Measurements from ENCODE around the gene FUCA1. TPM values are rescaled to one million over a fixed set of nuclear protein-coding genes. Genes with fewer than 3 reads are reported as not detected.

The FUCA1 gene
- 4.8 TPM for polyA plus RNA-seq (2013, experiment 1 of 2)
- 4.6 TPM for polyA plus RNA-seq (2013, experiment 2 of 2)

DNA sequence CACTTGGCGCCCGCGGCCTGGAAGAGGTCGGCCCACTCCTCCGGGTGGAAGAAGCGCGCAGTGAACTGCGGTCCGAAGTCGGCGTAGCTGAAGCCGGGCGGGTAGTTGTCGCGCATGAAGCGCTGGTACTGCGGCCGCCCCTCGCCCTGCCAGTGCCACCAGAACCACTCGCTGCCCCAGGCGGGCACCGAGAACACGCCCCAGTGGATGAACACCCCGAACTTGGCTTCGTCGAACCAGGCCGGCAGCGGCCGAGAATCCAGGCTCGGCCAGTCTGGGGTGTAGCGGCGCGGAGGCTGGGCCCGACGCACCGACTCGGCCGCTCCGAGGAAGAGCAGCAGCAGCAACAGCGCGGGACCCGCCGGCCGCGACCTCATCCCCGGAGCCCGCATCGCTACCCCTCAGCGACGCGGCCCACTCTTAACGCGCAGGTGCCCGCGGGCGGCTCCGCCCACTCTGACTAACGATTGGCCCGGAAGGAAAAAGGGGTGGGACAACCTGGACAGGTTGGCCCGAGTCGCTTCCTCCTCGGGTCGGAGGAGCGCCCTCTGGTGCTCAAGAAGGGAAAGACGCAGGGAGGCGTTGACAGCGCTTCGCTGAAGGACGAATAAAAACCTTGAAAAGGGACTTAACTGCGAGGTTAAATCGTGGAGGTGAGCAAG is at the start of gene FUCA1:
Gene FUCA1 (minus strand): TSS at position 396 of the 662 bp plus-strand sequence. CDS start 4 bp downstream, at position 392.
- Histone ChIP-seq H3K27me3 (ENCODE audit: insufficient read depth, low read length) (peaks cover 34% of the 10 kb centered on the region), H3K4me3 (ENCODE audit: low read length) (peak within 1 kb of the TSS; percentile 64), H3K9ac (ENCODE audit: low read depth, low read length) (peak within 1 kb of the TSS; percentile 34), H3K4me1 (ENCODE audit: insufficient read depth, low read length) (no peaks in the 10 kb centered on the region), H3K36me3 (ENCODE audit: insufficient read depth, low read length) (no peaks in the 10 kb centered on the region), H3K9me3 (ENCODE audit: insufficient read depth, low read depth, low read length) (no peaks in the 10 kb centered on the region), H3K27ac (ENCODE audit: low read depth, low read length) (no peak within 1 kb of the TSS)
- under 1% methylated on average over 71 of the region's 71 CpGs for WGBS

DNA sequence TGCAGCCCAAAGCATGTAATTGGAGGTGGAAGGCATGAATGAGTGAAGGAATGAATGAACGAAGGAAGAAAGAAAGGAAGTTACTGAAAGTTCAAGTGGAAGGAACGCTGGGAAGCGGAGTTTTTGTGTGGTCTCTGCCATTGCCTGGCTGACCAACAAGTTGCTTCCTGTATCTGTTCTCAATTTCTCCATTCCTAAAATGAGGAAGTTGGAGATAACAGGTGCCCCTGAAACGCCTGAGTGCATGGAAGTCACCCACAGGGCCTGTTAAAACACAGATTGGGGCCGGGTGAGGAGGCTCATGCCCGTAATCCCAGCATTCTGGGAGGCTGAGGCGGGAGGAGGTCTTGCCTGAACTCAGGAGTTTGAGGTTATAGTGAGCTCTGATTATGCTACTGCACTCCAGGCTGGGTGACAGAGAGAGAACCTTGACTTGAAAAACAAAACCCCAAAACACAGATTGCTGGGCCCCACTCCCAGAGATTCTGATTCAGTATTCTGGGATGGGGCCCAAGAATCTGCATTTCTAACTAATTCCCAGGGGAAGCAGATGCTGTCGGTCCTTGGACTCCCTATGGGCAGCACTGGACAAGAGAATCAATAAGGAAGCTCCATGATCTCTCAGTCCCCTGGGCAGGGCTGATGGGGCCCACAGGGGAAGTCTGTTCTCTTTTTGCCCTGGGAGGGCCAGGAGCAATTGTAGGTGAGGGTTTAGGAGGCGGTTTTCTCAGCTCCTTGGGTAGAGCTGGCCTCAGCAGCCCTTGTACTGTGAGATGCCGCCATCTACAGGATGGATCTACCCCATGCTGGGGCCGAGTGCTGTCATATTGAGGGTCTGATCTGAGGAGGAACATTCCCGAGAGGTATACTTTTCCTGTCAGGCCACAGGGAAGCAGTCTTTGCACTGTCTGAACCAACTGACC is 48.4 kb upstream of the FUCA1 start:
- WGBS, result 64% methylated on average over 12 of the region's 12 CpGs
- H3K27ac ChIP-seq (ENCODE audit: low read depth, low read length), result no peak overlapping the region
- no peak overlapping the region for H3K9ac ChIP-seq (ENCODE audit: low read depth, low read length)
- H3K4me3 ChIP-seq (ENCODE audit: low read length), result no peak overlapping the region
- H3K27me3 ChIP-seq (ENCODE audit: insufficient read depth, low read length), result no peaks in the 10 kb centered on the region
- no peaks in the 10 kb centered on the region for H3K36me3 ChIP-seq (ENCODE audit: insufficient read depth, low read length)
- no peaks in the 10 kb centered on the region for H3K4me1 ChIP-seq (ENCODE audit: insufficient read depth, low read length)
- H3K9me3 ChIP-seq (ENCODE audit: insufficient read depth, low read depth, low read length), result no peaks in the 10 kb centered on the region

DNA sequence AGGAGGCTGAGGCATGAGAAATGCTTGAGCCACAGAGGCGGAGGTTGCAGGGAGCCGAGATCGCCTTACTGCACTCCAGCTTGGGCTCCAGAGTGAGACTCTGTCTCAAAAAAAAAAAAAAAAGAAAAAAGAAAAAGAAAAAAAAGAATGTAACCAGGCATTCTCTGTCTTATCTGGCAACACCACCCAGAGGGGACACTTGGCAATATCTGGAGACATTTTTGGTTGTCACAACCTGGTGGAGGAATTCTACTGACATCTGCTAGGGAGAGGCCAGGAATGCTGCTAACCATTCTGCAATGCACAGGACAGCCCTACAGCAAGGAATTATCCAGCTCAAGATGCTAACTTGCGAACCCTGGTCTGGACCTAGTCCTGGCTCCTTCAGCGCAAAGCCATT is 47.4 kb upstream of the FUCA1 start:
- Histone ChIP-seq H3K9me3 (ENCODE audit: insufficient read depth, low read depth, low read length) (no peaks in the 10 kb centered on the region), H3K36me3 (ENCODE audit: insufficient read depth, low read length) (no peaks in the 10 kb centered on the region), H3K9ac (ENCODE audit: low read depth, low read length) (no peak overlapping the region), H3K4me3 (ENCODE audit: low read length) (no peak overlapping the region), H3K4me1 (ENCODE audit: insufficient read depth, low read length) (no peaks in the 10 kb centered on the region), H3K27ac (ENCODE audit: low read depth, low read length) (no peak overlapping the region), H3K27me3 (ENCODE audit: insufficient read depth, low read length) (no peaks in the 10 kb centered on the region; the same call in 1 of the 2 replicates)
- whole genome bisulfite sequencing, result 95% methylated on average over 5 of the region's 5 CpGs

DNA sequence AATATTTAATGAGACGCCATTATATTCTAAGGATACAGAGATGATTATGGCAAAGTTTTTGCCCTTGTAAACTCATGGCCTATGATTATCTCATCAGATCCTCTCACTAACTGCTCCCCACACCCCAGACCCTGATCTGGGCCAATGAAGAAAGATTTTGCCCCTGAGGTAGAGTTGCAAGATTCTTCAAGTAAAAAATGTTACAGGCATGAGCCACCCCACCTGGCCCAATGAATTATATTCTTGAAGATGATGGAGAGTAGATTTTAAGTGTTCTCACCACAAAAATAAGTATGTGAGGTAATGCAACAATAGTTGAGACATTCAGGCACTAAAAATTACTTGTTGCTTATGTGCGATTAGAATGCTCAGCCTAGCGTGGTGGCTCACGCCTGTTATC is 46.8 kb upstream of the FUCA1 start:
- H3K9me3 ChIP-seq (ENCODE audit: insufficient read depth, low read depth, low read length), result no peaks in the 10 kb centered on the region
- no peak overlapping the region for H3K27ac ChIP-seq (ENCODE audit: low read depth, low read length)
- H3K27me3 ChIP-seq (ENCODE audit: insufficient read depth, low read length), result no peaks in the 10 kb centered on the region; the same call in 1 of the 2 replicates
- H3K4me3 ChIP-seq (ENCODE audit: low read length), result no peak overlapping the region
- 95% methylated on average over 3 of the region's 4 CpGs for WGBS
- H3K36me3 ChIP-seq (ENCODE audit: insufficient read depth, low read length), result no peaks in the 10 kb centered on the region
- no peaks in the 10 kb centered on the region for H3K4me1 ChIP-seq (ENCODE audit: insufficient read depth, low read length)
- H3K9ac ChIP-seq (ENCODE audit: low read depth, low read length), result no peak overlapping the region

DNA sequence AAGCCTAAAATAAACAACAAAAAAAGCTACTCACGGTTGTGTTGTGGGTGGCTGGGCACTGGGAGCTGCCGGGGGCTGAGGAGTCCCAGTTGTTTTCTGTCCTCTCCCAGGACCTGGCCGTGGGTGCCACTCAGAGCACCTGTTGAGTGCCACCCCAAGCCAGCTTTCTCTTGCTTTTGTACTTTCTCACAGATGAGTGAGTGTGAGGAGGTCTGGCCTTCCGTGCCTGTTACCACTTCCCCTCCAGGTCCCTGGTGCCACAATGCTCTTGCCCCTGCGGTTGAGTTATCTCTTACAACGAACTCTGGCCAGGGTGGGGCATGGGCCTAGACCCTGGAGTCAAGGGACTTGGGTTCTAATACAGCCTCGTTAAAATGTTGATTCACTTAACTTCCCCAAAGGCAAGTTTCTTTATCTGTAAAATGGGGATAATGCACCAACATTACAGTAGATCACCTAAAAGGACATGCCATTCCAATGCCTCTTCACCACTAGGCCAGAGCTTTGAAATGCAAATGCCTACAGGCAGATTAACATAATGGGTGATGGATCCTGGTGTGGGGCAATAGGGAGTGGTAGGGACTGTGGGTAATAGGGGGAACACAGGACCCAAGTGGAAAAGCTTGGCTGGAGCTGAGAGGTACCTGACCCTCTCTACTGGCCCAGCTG is 45.3 kb upstream of the FUCA1 start, which contains the start of gene CNR2:
Gene CNR2 (minus strand): TSS at position 151 of the 669 bp plus-strand sequence. CDS start 37,745 bp downstream, outside the sequence.
- H3K4me1 ChIP-seq (ENCODE audit: insufficient read depth, low read length), result no peaks in the 10 kb centered on the region

DNA sequence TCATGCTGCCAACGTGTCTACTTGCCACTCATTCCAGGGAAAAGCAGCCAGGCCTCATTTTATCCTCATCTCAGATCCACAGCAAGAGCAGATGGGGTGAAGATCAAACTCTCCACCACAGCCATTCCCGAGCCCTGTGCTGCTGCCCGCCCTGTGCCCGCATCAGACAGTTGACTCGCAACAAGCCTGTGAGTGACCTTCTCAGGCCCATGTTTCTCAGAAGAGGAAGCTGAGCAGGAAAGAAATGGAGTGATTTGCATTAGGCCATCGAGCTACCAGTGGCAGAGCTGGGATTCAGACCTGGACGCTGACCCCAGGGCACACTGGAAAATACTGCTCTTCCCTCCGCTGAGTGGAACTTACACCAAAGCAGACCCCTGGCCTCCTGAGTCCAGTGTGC is 43.8 kb upstream of the FUCA1 start:
- Histone ChIP-seq H3K27me3 (ENCODE audit: insufficient read depth, low read length) (no peaks in the 10 kb centered on the region; the same call in 1 of the 2 replicates), H3K9ac (ENCODE audit: low read depth, low read length) (no peak overlapping the region), H3K4me3 (ENCODE audit: low read length) (no peak overlapping the region), H3K9me3 (ENCODE audit: insufficient read depth, low read depth, low read length) (no peaks in the 10 kb centered on the region), H3K36me3 (ENCODE audit: insufficient read depth, low read length) (no peaks in the 10 kb centered on the region), H3K27ac (ENCODE audit: low read depth, low read length) (no peak overlapping the region), H3K4me1 (ENCODE audit: insufficient read depth, low read length) (no peaks in the 10 kb centered on the region)
- 90% methylated on average over 8 of the region's 8 CpGs for WGBS

More for the DNA sequence above, 45.3 kb upstream of the FUCA1 start, which contains the start of gene CNR2:
- no peak within 1 kb of the TSS for H3K27ac ChIP-seq (ENCODE audit: low read depth, low read length)
- 84% methylated on average over 6 of the region's 7 CpGs for WGBS
- H3K9me3 ChIP-seq (ENCODE audit: insufficient read depth, low read depth, low read length), result no peaks in the 10 kb centered on the region
- H3K4me3 ChIP-seq (ENCODE audit: low read length), result no peak within 1 kb of the TSS
- H3K9ac ChIP-seq (ENCODE audit: low read depth, low read length), result no peak within 1 kb of the TSS
- no peaks in the 10 kb centered on the region; the same call in 1 of the 2 replicates for H3K27me3 ChIP-seq (ENCODE audit: insufficient read depth, low read length)
- H3K36me3 ChIP-seq (ENCODE audit: insufficient read depth, low read length), result no peaks in the 10 kb centered on the region

DNA sequence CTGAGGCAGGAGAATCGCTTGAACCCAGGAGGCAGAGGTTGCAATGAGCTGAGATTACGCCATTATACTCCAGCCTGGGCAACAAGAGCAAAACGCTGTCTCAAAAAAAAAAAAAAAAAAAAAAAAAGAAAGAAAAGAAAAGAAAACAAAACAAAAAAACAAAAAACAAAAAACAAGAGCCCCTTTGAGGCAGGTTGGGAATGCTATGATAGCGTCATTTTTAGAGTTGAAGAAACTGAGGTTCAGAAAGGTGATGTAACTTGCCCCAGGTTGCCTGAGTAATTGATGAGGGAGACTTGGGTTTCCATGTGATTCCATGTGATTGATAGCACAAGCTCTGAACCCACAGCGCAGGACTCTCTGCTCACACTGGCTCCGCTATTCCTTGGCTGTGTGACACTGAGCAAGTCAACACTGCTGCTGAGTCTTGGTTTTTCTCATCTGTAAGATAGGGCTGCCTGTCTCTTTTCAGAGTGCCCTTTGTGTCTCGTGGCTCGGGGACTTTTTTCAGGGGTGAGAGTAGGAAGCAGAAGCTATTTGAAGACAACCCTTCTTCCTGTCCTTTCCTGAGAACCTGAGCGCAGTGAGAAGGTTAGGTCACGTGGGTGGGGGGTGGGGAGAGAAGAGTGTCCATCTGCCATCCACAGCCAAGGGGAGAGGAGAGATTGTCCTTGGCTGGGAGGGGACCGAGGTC is 42.6 kb upstream of the FUCA1 start:
- Histone ChIP-seq H3K9ac (ENCODE audit: low read depth, low read length) (no peak overlapping the region), H3K27me3 (ENCODE audit: insufficient read depth, low read length) (no peaks in the 10 kb centered on the region; the same call in none of the 2 replicates), H3K4me1 (ENCODE audit: insufficient read depth, low read length) (no peaks in the 10 kb centered on the region), H3K36me3 (ENCODE audit: insufficient read depth, low read length) (no peaks in the 10 kb centered on the region), H3K27ac (ENCODE audit: low read depth, low read length) (no peak overlapping the region), H3K9me3 (ENCODE audit: insufficient read depth, low read depth, low read length) (no peaks in the 10 kb centered on the region), H3K4me3 (ENCODE audit: low read length) (no peak overlapping the region)
- 92% methylated on average over 9 of the region's 11 CpGs for WGBS

DNA sequence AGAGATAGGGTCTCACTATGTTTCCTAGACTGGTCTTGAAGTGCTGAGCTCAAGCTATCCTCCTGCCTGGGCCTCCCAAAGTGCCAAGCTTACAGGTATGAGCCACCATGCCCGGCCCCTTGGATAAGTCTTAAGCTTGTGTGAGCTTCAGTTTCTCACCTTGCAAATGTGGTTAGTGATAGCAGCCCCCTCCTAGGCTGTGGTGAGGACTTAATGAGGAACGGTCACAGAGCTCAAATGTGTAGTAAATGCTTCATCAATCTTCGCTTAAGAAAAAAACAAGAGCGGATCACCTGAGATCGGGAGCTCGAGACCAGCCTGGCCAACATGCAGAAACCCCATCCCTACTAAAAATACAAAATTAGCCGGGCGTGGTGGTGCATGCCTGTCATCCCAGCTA is 42.1 kb upstream of the FUCA1 start:
- no peak overlapping the region for H3K4me3 ChIP-seq (ENCODE audit: low read length)
- H3K36me3 ChIP-seq (ENCODE audit: insufficient read depth, low read length), result no peaks in the 10 kb centered on the region
- no peak overlapping the region for H3K27ac ChIP-seq (ENCODE audit: low read depth, low read length)
- no peaks in the 10 kb centered on the region for H3K9me3 ChIP-seq (ENCODE audit: insufficient read depth, low read depth, low read length)
- no peaks in the 10 kb centered on the region for H3K4me1 ChIP-seq (ENCODE audit: insufficient read depth, low read length)
- H3K9ac ChIP-seq (ENCODE audit: low read depth, low read length), result no peak overlapping the region
- no peaks in the 10 kb centered on the region; the same call in none of the 2 replicates for H3K27me3 ChIP-seq (ENCODE audit: insufficient read depth, low read length)
- 97% methylated on average over 8 of the region's 8 CpGs for WGBS

DNA sequence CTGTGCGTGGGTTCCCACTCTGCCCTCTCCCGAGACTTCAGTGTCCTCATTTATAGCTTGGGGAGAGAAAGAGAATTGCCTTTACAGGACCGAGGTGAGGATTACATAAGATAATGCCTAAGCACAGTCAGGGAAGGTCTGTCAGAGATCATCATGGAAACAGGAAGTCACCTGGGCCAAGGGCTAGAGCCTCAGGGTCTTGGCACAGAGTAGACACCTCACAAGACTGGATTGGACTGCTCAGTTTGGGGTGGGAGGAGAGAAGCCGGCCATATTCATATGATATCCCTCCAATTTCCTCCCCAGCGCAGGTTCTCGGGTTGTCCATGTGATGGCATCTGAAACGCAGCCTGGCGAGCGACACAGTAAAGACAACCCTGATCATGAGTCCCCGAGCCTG is 41.3 kb upstream of the FUCA1 start:
- Histone ChIP-seq H3K4me3 (ENCODE audit: low read length) (no peak overlapping the region), H3K4me1 (ENCODE audit: insufficient read depth, low read length) (no peaks in the 10 kb centered on the region), H3K9me3 (ENCODE audit: insufficient read depth, low read depth, low read length) (no peaks in the 10 kb centered on the region), H3K9ac (ENCODE audit: low read depth, low read length) (no peak overlapping the region), H3K27ac (ENCODE audit: low read depth, low read length) (no peak overlapping the region), H3K27me3 (ENCODE audit: insufficient read depth, low read length) (peaks cover 6% of the 10 kb centered on the region), H3K36me3 (ENCODE audit: insufficient read depth, low read length) (no peaks in the 10 kb centered on the region)
- WGBS, result 90% methylated on average over 10 of the region's 10 CpGs

DNA sequence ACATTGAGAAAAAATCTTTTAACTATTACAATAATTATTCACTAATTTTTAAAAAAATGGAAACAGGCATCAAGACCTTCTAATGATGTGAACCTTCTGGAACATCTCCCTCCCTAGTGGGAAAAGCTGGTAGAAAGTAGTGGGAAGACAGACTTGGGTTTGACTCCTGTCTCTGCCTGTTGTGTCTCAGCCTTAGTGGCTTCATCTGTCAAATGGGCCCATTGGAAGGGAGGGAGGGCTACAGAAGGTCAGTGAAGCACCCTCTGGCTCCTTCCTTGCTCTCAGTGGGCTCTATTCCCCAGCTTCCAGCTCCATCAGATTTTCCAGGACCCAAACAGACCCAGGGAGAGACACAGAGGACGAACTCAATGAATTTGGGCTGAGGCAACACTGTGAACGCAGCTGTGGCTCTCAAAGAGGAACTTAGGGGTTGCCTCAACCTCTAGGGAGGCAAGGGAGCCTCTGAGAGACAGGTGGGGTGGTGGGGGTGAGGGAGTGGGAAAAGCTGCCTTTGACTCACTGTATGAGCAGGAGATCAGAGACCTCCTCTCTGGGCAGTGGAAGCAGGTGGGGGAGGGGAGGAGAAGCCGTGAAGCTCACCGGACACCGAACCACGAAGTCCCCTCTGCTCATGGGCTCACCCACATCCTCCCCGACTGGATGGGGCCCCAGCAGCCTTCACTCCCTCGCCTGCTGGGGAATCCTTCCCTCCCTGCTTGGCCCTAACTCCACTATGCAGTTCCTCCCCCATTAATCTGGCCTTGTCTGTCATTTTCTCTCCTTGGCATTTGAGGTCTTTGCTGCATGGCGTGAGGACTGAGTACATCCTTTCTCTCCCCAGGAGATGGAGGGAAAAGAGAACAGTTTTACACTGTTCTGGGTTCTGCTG is 40.6 kb upstream of the FUCA1 start:
- H3K27ac ChIP-seq (ENCODE audit: low read depth, low read length), result no peak overlapping the region
- no peak overlapping the region for H3K4me3 ChIP-seq (ENCODE audit: low read length)
- no peak overlapping the region for H3K9ac ChIP-seq (ENCODE audit: low read depth, low read length)
- peaks cover 13% of the 10 kb centered on the region for H3K27me3 ChIP-seq (ENCODE audit: insufficient read depth, low read length)
- no peaks in the 10 kb centered on the region for H3K36me3 ChIP-seq (ENCODE audit: insufficient read depth, low read length)
- H3K4me1 ChIP-seq (ENCODE audit: insufficient read depth, low read length), result 0 out of 2 replicates have a peak, but pooled peaks cover under 1% of the 10 kb centered on the region
- H3K9me3 ChIP-seq (ENCODE audit: insufficient read depth, low read depth, low read length), result no peaks in the 10 kb centered on the region
- whole genome bisulfite sequencing, result 82% methylated on average over 9 of the region's 9 CpGs
